CD4-positive, alpha-beta T cell (primary cell): ENCODE measurements around the gene VAT1. TPM values are rescaled to one million over a fixed set of nuclear protein-coding genes. Genes with fewer than 3 reads are reported as not detected.
"Not testable (repeated sequence)": the region's sequence is repeated elsewhere in the genome, so short reads cannot be mapped to it uniquely, and the experiment has no call there.

Experiments
- ATAC-seq: fragments of 200-7000 bp; cut with Tn5 transposase; one replicate; pipeline ENCODE4 v1.10.0; 2022; ENCODE audit warnings: mild to moderate bottlenecking; ENCODE audit not compliant: poor library complexity
- CTCF ChIA-PET: fragments of 350-600 bp; sonication (Branson Sonifier 250); formaldehyde crosslinking; loops from one replicate; lab custom pipeline; 2021; ENCODE audit warnings: antibody characterized with exemption, inconsistent platforms; lab: Charles Lee
- POLR2A ChIA-PET: fragments of 350-600 bp; sonication (Branson Sonifier 250); formaldehyde crosslinking; loops from one replicate; lab custom pipeline; 2021; ENCODE audit warnings: antibody characterized with exemption, inconsistent platforms; lab: Charles Lee
- DNase-seq, 14 experiments: peaks; one replicate each; pipeline ENCODE4 v3.0.0-alpha.2; 2013 to 2020; ENCODE audit warnings: mixed read lengths in 2 of 14
- H3K27ac ChIP-seq, 2 donors: one replicate each; pipeline versions ENCODE4 v1.5.1 to v1.7.0; 2013; ENCODE audit warnings: low read length in 2 of 2, low read depth in 1 of 2, mild to moderate bottlenecking in 1 of 2
- H3K27me3 ChIP-seq, 2 experiments: 1 replicate in 1 of 2; 2 replicates in 1 of 2; pipeline versions ENCODE4 v1.6.1 to v1.7.0; 2013; ENCODE audit warnings: low read length in 2 of 2, control low read depth in 1 of 2, mild to moderate bottlenecking in 1 of 2, moderate library complexity in 1 of 2; ENCODE audit not compliant: insufficient read depth in 2 of 2, control insufficient read depth in 1 of 2
- H3K36me3 ChIP-seq: one replicate; pipeline ENCODE4 v1.6.1; 2013; ENCODE audit warnings: low read length, control low read depth; ENCODE audit not compliant: insufficient read depth
- H3K4me1 ChIP-seq: one replicate; pipeline ENCODE4 v1.6.1; 2013; ENCODE audit warnings: low read length, control low read depth; ENCODE audit not compliant: insufficient read depth
- H3K4me3 ChIP-seq: one replicate; pipeline ENCODE4 v1.5.1; 2013; ENCODE audit warnings: mild to moderate bottlenecking, low read length, moderate library complexity
- H3K9me3 ChIP-seq, 2 experiments: 1 replicate in 1 of 2; 2 replicates in 1 of 2; pipeline versions ENCODE4 v1.6.1 to v1.7.0; 2013; ENCODE audit warnings: low read length in 2 of 2, mild to moderate bottlenecking in 2 of 2, control low read depth in 1 of 2, moderate library complexity in 1 of 2; ENCODE audit not compliant: control insufficient read depth in 1 of 2, insufficient read depth in 1 of 2
- H3K27ac Mint-ChIP-seq: one replicate; pipeline ENCODE4 v1.8.0; 2020; ENCODE audit warnings: mixed read lengths
- H3K27me3 Mint-ChIP-seq: one replicate; pipeline ENCODE4 v1.8.0; 2021; ENCODE audit warnings: mixed read lengths
- H3K36me3 Mint-ChIP-seq: one replicate; pipeline ENCODE4 v1.8.0; 2021; ENCODE audit warnings: low read depth, mixed read lengths
- H3K4me1 Mint-ChIP-seq: one replicate; pipeline ENCODE4 v1.8.0; 2021; ENCODE audit warnings: low read depth, mixed read lengths
- H3K4me3 Mint-ChIP-seq: one replicate; pipeline ENCODE4 v1.8.0; 2020; ENCODE audit warnings: mild to moderate bottlenecking, mixed read lengths
- H3K9me3 Mint-ChIP-seq: one replicate; pipeline ENCODE4 v1.8.0; 2020; ENCODE audit warnings: mixed read lengths
- intact Hi-C, 2 experiments: fragments of 100-400 bp; cut with DNase I in 1 of 2; cut with micrococcal nuclease in 1 of 2; formaldehyde crosslinking; loops; one replicate each; pipeline versions ENCODE4 v1.15.1 to v1.9.0; 2023 to 2025; cut with DNase I, micrococcal nuclease
- total RNA-seq, 174 experiments: library from RNA in 2 of 174; stranded (reverse) in 2 of 174; gene quantifications; one replicate each; pipeline ENCODE4 v1.2.3 and lab custom pipeline; 2021 to 2026
- TF ChIP-seq, protein P1 (sequence below): fragments of 200-600 bp; IDR thresholded peaks from one replicate; pipeline ENCODE4 v1.8.0; 2022; ENCODE audit warnings: antibody characterized with exemption, mild to moderate bottlenecking

VAT1 gene
- total RNA-seq, 2 experiments from 2014 or later = 27.5 to 27.6 TPM

DNA sequence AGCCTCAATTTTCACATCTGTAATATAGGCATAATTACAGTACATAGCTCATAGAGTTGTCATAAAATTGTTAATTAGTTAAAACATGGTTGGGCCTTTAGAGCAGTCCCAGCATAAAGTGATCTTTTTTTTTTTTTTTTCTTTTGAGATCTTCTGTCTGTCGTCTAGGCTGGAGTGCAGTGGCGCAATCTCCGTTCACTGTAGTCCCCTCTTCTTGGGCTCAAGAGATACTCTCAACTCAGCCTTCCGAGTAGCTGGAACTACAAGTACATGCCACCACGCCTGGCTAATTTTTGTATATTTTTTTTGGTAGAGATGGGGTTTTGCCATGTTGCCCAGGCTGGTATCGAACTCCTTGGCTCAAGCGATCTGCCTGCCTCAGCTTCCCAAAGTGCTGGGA, 33.9 kb upstream of the VAT1 start:
- Histone ChIP-seq H3K4me1 (no peaks in the 10 kb centered on the region), H3K4me3 (no peak overlapping the region), H3K27ac (no peak overlapping the region), H3K9me3 (no peaks in the 10 kb centered on the region), H3K27me3 (no peaks in the 10 kb centered on the region), H3K36me3 (no peaks in the 10 kb centered on the region)
- H3K27me3 Mint-ChIP-seq = no peaks in the 10 kb centered on the region
- no peak overlapping the region for H3K27ac Mint-ChIP-seq
- no peak overlapping the region for H3K4me3 Mint-ChIP-seq
- DNase-seq (no peak), ATAC-seq (no peak)
- TF ChIP-seq, protein P1, sequence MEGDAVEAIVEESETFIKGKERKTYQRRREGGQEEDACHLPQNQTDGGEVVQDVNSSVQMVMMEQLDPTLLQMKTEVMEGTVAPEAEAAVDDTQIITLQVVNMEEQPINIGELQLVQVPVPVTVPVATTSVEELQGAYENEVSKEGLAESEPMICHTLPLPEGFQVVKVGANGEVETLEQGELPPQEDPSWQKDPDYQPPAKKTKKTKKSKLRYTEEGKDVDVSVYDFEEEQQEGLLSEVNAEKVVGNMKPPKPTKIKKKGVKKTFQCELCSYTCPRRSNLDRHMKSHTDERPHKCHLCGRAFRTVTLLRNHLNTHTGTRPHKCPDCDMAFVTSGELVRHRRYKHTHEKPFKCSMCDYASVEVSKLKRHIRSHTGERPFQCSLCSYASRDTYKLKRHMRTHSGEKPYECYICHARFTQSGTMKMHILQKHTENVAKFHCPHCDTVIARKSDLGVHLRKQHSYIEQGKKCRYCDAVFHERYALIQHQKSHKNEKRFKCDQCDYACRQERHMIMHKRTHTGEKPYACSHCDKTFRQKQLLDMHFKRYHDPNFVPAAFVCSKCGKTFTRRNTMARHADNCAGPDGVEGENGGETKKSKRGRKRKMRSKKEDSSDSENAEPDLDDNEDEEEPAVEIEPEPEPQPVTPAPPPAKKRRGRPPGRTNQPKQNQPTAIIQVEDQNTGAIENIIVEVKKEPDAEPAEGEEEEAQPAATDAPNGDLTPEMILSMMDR = no peak
- H3K9me3 Mint-ChIP-seq = no peaks in the 10 kb centered on the region
- no peaks in the 10 kb centered on the region for H3K36me3 Mint-ChIP-seq
- H3K4me1 Mint-ChIP-seq = no peaks in the 10 kb centered on the region
- intact Hi-C loops = no loop called here
- ChIA-PET CTCF (interaction anchor here (0.7 kb wide), 1 partner anchor 59 kb away, joined by 3 read pairs; no protein-coding TSS in a partner anchor), POLR2A (interaction anchor here (0.5 kb wide), 1 partner anchor 180 kb away, joined by 3 read pairs; no protein-coding TSS in a partner anchor)

DNA sequence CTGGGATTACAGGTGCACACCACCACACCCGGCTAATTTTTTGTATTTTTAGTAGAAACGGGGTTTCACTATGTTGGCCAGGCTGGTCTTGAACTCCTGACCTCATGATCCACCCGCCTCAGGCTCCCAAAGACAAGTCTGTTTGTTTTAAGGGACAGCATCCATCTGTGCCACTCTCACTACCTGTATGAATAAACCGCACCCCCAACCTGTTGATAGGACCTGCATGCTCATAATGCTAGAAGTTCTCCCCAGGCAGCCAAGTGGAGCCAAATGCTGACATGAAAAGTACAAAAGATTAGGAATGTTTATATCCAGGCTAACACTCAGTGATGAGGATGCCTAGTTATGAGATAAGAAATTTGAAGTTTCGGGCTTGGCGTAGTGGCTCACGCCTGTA, 30.8 kb upstream of the VAT1 start:
- H3K27ac Mint-ChIP-seq, H3K9me3 Mint-ChIP-seq, H3K4me1 ChIP-seq, H3K4me1 Mint-ChIP-seq, intact Hi-C loops, ATAC-seq, POLR2A ChIA-PET, H3K4me3 ChIP-seq, H3K27ac ChIP-seq, H3K4me3 Mint-ChIP-seq, H3K27me3 ChIP-seq, CTCF ChIA-PET, H3K9me3 ChIP-seq, H3K36me3 ChIP-seq, DNase-seq, H3K27me3 Mint-ChIP-seq, H3K36me3 Mint-ChIP-seq: not testable (repeated sequence)

DNA sequence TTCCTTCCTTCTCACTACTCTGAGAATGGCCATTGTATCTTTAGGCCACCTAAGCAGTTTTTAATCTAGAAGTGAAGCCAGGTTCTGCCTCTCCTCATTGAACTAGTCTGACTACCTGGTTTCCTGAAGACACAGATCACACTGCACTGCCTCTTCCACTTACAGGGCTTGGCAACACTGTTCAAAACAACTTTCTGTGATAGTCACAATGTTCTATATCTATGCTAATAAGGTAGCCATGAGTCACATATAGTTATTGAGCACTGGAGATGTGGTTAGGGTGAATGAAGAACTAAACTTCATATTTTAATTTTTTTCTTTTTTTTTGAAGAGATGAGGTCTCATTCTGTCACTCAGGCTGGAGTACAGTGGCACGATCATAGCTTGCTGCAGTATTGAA, 29.8 kb upstream of the VAT1 start:
- CTCF ChIA-PET = no interaction called here
- Mint-ChIP-seq H3K27me3 (no peaks in the 10 kb centered on the region), H3K36me3 (no peaks in the 10 kb centered on the region), H3K4me3 (no peak overlapping the region), H3K9me3 (no peaks in the 10 kb centered on the region), H3K27ac (no peak overlapping the region), H3K4me1 (no peaks in the 10 kb centered on the region)
- H3K27ac ChIP-seq = no peak overlapping the region
- no peaks in the 10 kb centered on the region for H3K9me3 ChIP-seq
- TF ChIP-seq, protein P1 = no peak
- ATAC-seq (no peak), DNase-seq (no peak)
- no peaks in the 10 kb centered on the region for H3K27me3 ChIP-seq
- no peak overlapping the region for H3K4me3 ChIP-seq
- H3K4me1 ChIP-seq = no peaks in the 10 kb centered on the region
- intact Hi-C loops = no loop called here
- POLR2A ChIA-PET = no interaction called here
- no peaks in the 10 kb centered on the region for H3K36me3 ChIP-seq

GRCh38 chr17:43044024-43044423, 21.8 kb upstream of the VAT1 start:
- Histone ChIP-seq H3K36me3 (no peaks in the 10 kb centered on the region), H3K4me1 (no peaks in the 10 kb centered on the region), H3K27ac (no peak overlapping the region), H3K9me3 (no peaks in the 10 kb centered on the region), H3K4me3 (no peak overlapping the region), H3K27me3 (no peaks in the 10 kb centered on the region)
- Mint-ChIP-seq H3K4me1 (no peaks in the 10 kb centered on the region), H3K9me3 (no peaks in the 10 kb centered on the region), H3K27ac (no peak overlapping the region), H3K36me3 (no peaks in the 10 kb centered on the region), H3K27me3 (no peaks in the 10 kb centered on the region), H3K4me3 (no peak overlapping the region)
- POLR2A ChIA-PET = no interaction called here
- CTCF ChIA-PET = interaction anchor here (0.5 kb wide), 1 partner anchor 454 kb away, joined by 3 read pairs; no protein-coding TSS in a partner anchor
- no peak for DNase-seq
- no peak for ATAC-seq
- intact Hi-C loops = no loop called here
- TF ChIP-seq, protein P1 = no peak
